ENCODE data around the gene RBM33.

DNA sequence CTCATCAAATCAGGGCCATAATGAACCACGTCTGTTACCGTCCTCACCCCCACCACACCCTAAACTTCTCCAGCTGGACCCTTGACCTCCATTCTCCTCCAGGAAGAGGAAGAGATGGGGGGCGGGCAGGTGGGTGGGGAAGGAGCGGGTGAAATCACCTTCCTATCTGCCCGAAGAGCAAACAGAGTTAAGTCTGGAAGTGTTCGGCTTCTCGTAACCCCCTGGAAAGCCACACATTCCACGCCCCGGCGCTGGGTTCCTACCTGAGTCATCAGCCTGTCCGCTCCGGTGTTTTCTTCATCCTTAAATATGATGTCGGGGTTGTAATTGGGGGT, 167.1 kb downstream of the RBM33 start:
- no peak for TF ChIP-seq EZH2 (IDR thresholded peaks at IDR 0.05; ENCODE audit: borderline replicate concordance, low read depth, low read length, poor library complexity, severe bottlenecking)
- TF ChIP-seq, protein P1, sequence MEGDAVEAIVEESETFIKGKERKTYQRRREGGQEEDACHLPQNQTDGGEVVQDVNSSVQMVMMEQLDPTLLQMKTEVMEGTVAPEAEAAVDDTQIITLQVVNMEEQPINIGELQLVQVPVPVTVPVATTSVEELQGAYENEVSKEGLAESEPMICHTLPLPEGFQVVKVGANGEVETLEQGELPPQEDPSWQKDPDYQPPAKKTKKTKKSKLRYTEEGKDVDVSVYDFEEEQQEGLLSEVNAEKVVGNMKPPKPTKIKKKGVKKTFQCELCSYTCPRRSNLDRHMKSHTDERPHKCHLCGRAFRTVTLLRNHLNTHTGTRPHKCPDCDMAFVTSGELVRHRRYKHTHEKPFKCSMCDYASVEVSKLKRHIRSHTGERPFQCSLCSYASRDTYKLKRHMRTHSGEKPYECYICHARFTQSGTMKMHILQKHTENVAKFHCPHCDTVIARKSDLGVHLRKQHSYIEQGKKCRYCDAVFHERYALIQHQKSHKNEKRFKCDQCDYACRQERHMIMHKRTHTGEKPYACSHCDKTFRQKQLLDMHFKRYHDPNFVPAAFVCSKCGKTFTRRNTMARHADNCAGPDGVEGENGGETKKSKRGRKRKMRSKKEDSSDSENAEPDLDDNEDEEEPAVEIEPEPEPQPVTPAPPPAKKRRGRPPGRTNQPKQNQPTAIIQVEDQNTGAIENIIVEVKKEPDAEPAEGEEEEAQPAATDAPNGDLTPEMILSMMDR (conservative IDR thresholded peaks at IDR 0.05; ENCODE audit: low read depth, low read length): no peak
